Mesendoderm (in vitro differentiated cells): Measurements from ENCODE around the gene SPTSSB. TPM values are rescaled to one million over a fixed set of nuclear protein-coding genes. Genes with fewer than 3 reads are reported as not detected.

ENCODE experiments used
- DNase-seq: peaks from one replicate; pipeline ENCODE4 v3.0.0; 2013
- H2AK5ac ChIP-seq: 2 replicates; pipeline ENCODE4 v1.6.1; 2013; ENCODE audit warnings: low read length, inconsistent platforms
- H2BK120ac ChIP-seq: 2 replicates; pipeline ENCODE4 v1.6.1; 2013; ENCODE audit warnings: low read depth, mild to moderate bottlenecking, low read length, moderate library complexity, mixed read lengths
- H2BK15ac ChIP-seq: replicated peaks from 2 replicates; pipeline ENCODE4 v1.6.1; 2013; ENCODE audit warnings: low read depth, mild to moderate bottlenecking, moderate library complexity
- H2BK5ac ChIP-seq: 2 replicates; pipeline ENCODE4 v1.6.1; 2013; ENCODE audit warnings: low read length, inconsistent platforms
- H3K18ac ChIP-seq: 2 replicates; pipeline ENCODE4 v1.6.1; 2013; ENCODE audit warnings: mild to moderate bottlenecking, low read length, mixed read lengths
- H3K23ac ChIP-seq: one replicate; pipeline ENCODE4 v1.6.1; 2013; ENCODE audit warnings: low read length
- H3K27ac ChIP-seq: 2 replicates; pipeline ENCODE4 v1.5.1; 2013; ENCODE audit warnings: low read depth, mild to moderate bottlenecking, inconsistent platforms, low read length, moderate library complexity
- H3K27me3 ChIP-seq: 2 replicates; pipeline ENCODE4 v1.6.1; 2013; ENCODE audit warnings: low read length, control low read depth, mild to moderate bottlenecking, inconsistent platforms; ENCODE audit not compliant: insufficient read depth, poor library complexity
- H3K36me3 ChIP-seq: 2 replicates; pipeline ENCODE4 v1.6.1; 2013; ENCODE audit warnings: low read length, inconsistent platforms; ENCODE audit not compliant: control insufficient read depth, insufficient read depth
- H3K4ac ChIP-seq: one replicate; pipeline ENCODE4 v1.6.1; 2013; ENCODE audit warnings: low read depth, mild to moderate bottlenecking, low read length, moderate library complexity
- H3K4me1 ChIP-seq: 2 replicates; pipeline ENCODE4 v1.6.1; 2013; ENCODE audit warnings: low read depth, low read length, inconsistent platforms; ENCODE audit not compliant: control insufficient read depth
- H3K4me2 ChIP-seq: 2 replicates; pipeline ENCODE4 v1.6.1; 2013; ENCODE audit warnings: low read length
- H3K4me3 ChIP-seq: 2 replicates; pipeline ENCODE4 v1.5.1; 2013; ENCODE audit warnings: mild to moderate bottlenecking, low read length
- H3K56ac ChIP-seq: one replicate; pipeline ENCODE4 v1.6.1; 2013; ENCODE audit warnings: low read length
- H3K79me1 ChIP-seq: 2 replicates; pipeline ENCODE4 v1.6.1; 2013; ENCODE audit warnings: low read length, inconsistent platforms
- H3K79me2 ChIP-seq: 2 replicates; pipeline ENCODE4 v1.6.1; 2013; ENCODE audit warnings: mild to moderate bottlenecking, low read length; ENCODE audit not compliant: control insufficient read depth, insufficient read depth
- H3K9ac ChIP-seq: 2 replicates; pipeline ENCODE4 v1.6.1; 2013; ENCODE audit warnings: low read length, inconsistent platforms
- H4K5ac ChIP-seq: one replicate; pipeline ENCODE4 v1.6.1; 2013; ENCODE audit warnings: low read length
- H4K8ac ChIP-seq: one replicate; pipeline ENCODE4 v1.6.1; 2013; ENCODE audit warnings: low read depth, mild to moderate bottlenecking, control low read depth, low read length, moderate library complexity
- WGBS: extraction: QIAGEN DNeasy Blood & Tissue Kit; methylation state at CpG from one replicate; pipeline ENCODE4 v1.1.7; 2013; ENCODE audit warnings: low lambda C conversion rate, missing lambda C conversion rate; ENCODE audit not compliant: insufficient coverage; ENCODE audit errors: extremely low coverage; 5-methylcytosine and 5-hydroxymethylcytosine counted together
- polyA plus RNA-seq, 2 experiments: library from polyadenylated mRNA; stranded (reverse); fragments of 200-250 nt; gene quantifications; one replicate each; pipeline ENCODE4 v1.2.3, GENCODE V29; 2013

Gene SPTSSB
- polyA plus RNA-seq (2013, experiment 1 of 2), result 3.2 TPM
- polyA plus RNA-seq (2013, experiment 2 of 2), result 2.3 TPM

GRCh38 chr3:161371441-161372320 lies at the start of gene SPTSSB:
SPTSSB (minus strand) TSS chr3:161371517; CDS start chr3:161346323, 25,194 bp downstream.
- no peaks in the 10 kb centered on the region for H3K79me2 ChIP-seq
- no peaks in the 10 kb centered on the region for H3K79me1 ChIP-seq
- H2AK5ac ChIP-seq, result no peak within 1 kb of the TSS
- H2BK5ac ChIP-seq, result no peak within 1 kb of the TSS
- H3K18ac ChIP-seq, result peak within 1 kb of the TSS; percentile 24
- peak within 1 kb of the TSS; percentile 61 for H3K9ac ChIP-seq
- no peak within 1 kb of the TSS for H2BK15ac ChIP-seq
- H3K4me1 ChIP-seq, result no peaks in the 10 kb centered on the region
- no peaks in the 10 kb centered on the region for H3K27me3 ChIP-seq
- H3K4ac ChIP-seq, result no peak within 1 kb of the TSS
- WGBS, result no CpG with 5 or more reads among the region's 53 CpGs
- no peak within 1 kb of the TSS for H2BK120ac ChIP-seq
- peak within 1 kb of the TSS; percentile 89 for H3K4me2 ChIP-seq
- H4K5ac ChIP-seq, result no peak within 1 kb of the TSS
- H3K4me3 ChIP-seq, result peak within 1 kb of the TSS; percentile 46
- no peak within 1 kb of the TSS for H4K8ac ChIP-seq
- peak; percentile 92 for DNase-seq
- peak within 1 kb of the TSS; percentile 36 for H3K27ac ChIP-seq
- no peak within 1 kb of the TSS for H3K23ac ChIP-seq
- H3K56ac ChIP-seq, result peak within 1 kb of the TSS; percentile 83
- no peaks in the 10 kb centered on the region for H3K36me3 ChIP-seq

GRCh38 chr3:161420746-161421145 lies 49.4 kb upstream of the SPTSSB start:
- peak; percentile 88 for DNase-seq
- H4K5ac ChIP-seq, result no peak overlapping the region
- peak overlapping the region; percentile 9 for H3K4me2 ChIP-seq
- no peaks in the 10 kb centered on the region for H3K79me2 ChIP-seq
- H3K9ac ChIP-seq, result no peak overlapping the region
- H2AK5ac ChIP-seq, result no peak overlapping the region
- H4K8ac ChIP-seq, result no peak overlapping the region
- no peak overlapping the region for H3K27ac ChIP-seq
- H2BK15ac ChIP-seq, result no peak overlapping the region
- H3K36me3 ChIP-seq, result no peaks in the 10 kb centered on the region
- no peaks in the 10 kb centered on the region for H3K27me3 ChIP-seq
- H2BK5ac ChIP-seq, result no peak overlapping the region
- H3K4me3 ChIP-seq, result no peak overlapping the region
- H3K4ac ChIP-seq, result no peak overlapping the region
- H3K18ac ChIP-seq, result no peak overlapping the region
- H3K4me1 ChIP-seq, result peaks cover 2% of the 10 kb centered on the region
- no peak overlapping the region for H3K23ac ChIP-seq
- no peak overlapping the region for H3K56ac ChIP-seq
- no peaks in the 10 kb centered on the region for H3K79me1 ChIP-seq
- no CpG with 5 or more reads among the region's 8 CpGs for WGBS
- no peak overlapping the region for H2BK120ac ChIP-seq

GRCh38 chr3:161419555-161420333 lies 48.4 kb upstream of the SPTSSB start:
- no peak overlapping the region for H3K4ac ChIP-seq
- H3K4me3 ChIP-seq, result no peak overlapping the region
- H2BK5ac ChIP-seq, result no peak overlapping the region
- H3K56ac ChIP-seq, result peak overlapping the region; percentile 6
- no peaks in the 10 kb centered on the region for H3K36me3 ChIP-seq
- H3K4me2 ChIP-seq, result no peak overlapping the region
- no peak overlapping the region for H3K27ac ChIP-seq
- DNase-seq, result no peak
- H3K23ac ChIP-seq, result no peak overlapping the region
- H2BK15ac ChIP-seq, result no peak overlapping the region
- H3K18ac ChIP-seq, result no peak overlapping the region
- no peaks in the 10 kb centered on the region for H3K79me1 ChIP-seq
- H3K4me1 ChIP-seq, result peaks cover 2% of the 10 kb centered on the region
- no peak overlapping the region for H4K5ac ChIP-seq
- no peak overlapping the region for H4K8ac ChIP-seq
- no peak overlapping the region for H2BK120ac ChIP-seq
- H3K27me3 ChIP-seq, result no peaks in the 10 kb centered on the region
- H3K9ac ChIP-seq, result no peak overlapping the region
- no peak overlapping the region for H2AK5ac ChIP-seq
- H3K79me2 ChIP-seq, result no peaks in the 10 kb centered on the region
- no CpG with 5 or more reads among the region's 3 CpGs for whole genome bisulfite sequencing

GRCh38 chr3:161415506-161416231 lies 44.4 kb upstream of the SPTSSB start:
- no peaks in the 10 kb centered on the region for H3K27me3 ChIP-seq
- H2AK5ac ChIP-seq, result no peak overlapping the region
- H3K4ac ChIP-seq, result no peak overlapping the region
- H4K5ac ChIP-seq, result no peak overlapping the region
- H3K56ac ChIP-seq, result no peak overlapping the region
- H3K4me3 ChIP-seq, result no peak overlapping the region
- no peaks in the 10 kb centered on the region for H3K79me2 ChIP-seq
- no peaks in the 10 kb centered on the region for H3K36me3 ChIP-seq
- no peak overlapping the region for H4K8ac ChIP-seq
- H2BK120ac ChIP-seq, result no peak overlapping the region
- H3K18ac ChIP-seq, result no peak overlapping the region
- H3K9ac ChIP-seq, result no peak overlapping the region
- no peak overlapping the region for H3K27ac ChIP-seq
- H2BK15ac ChIP-seq, result no peak overlapping the region
- peak; percentile 58 for DNase-seq
- WGBS, result no CpG with 5 or more reads among the region's 1 CpG
- no peak overlapping the region for H3K23ac ChIP-seq
- H3K4me2 ChIP-seq, result no peak overlapping the region
- no peaks in the 10 kb centered on the region for H3K79me1 ChIP-seq
- no peak overlapping the region for H2BK5ac ChIP-seq
- H3K4me1 ChIP-seq, result no peaks in the 10 kb centered on the region

GRCh38 chr3:161414907-161415306 lies 43.6 kb upstream of the SPTSSB start:
- no peak overlapping the region for H4K8ac ChIP-seq
- no peak overlapping the region for H4K5ac ChIP-seq
- no peaks in the 10 kb centered on the region for H3K79me2 ChIP-seq
- H3K4me1 ChIP-seq, result no peaks in the 10 kb centered on the region
- no peak overlapping the region for H3K9ac ChIP-seq
- H3K56ac ChIP-seq, result no peak overlapping the region
- H3K4ac ChIP-seq, result no peak overlapping the region
- no peak for DNase-seq
- no peak overlapping the region for H2BK5ac ChIP-seq
- H3K4me3 ChIP-seq, result no peak overlapping the region
- no peaks in the 10 kb centered on the region for H3K36me3 ChIP-seq
- H2BK120ac ChIP-seq, result no peak overlapping the region
- H3K79me1 ChIP-seq, result no peaks in the 10 kb centered on the region
- no peak overlapping the region for H2BK15ac ChIP-seq
- H3K23ac ChIP-seq, result no peak overlapping the region
- H3K18ac ChIP-seq, result no peak overlapping the region
- H3K27me3 ChIP-seq, result no peaks in the 10 kb centered on the region
- 100% methylated on average over 1 of the region's 1 CpG for WGBS
- no peak overlapping the region for H2AK5ac ChIP-seq
- H3K4me2 ChIP-seq, result no peak overlapping the region
- H3K27ac ChIP-seq, result no peak overlapping the region
